Central memory CD8-positive, alpha-beta T cell (primary cell): Measurements from ENCODE around the gene MEX3B.
"Not testable (repeated sequence)": the region's sequence is repeated elsewhere in the genome, so short reads cannot be mapped to it uniquely, and the experiment has no call there.

Experiments used
- ATAC-seq: fragments of 150-1000 bp; cut with Tn5 transposase; replicated peaks from 2 replicates; pipeline ENCODE4 v1.10.0; 2022; ENCODE audit warnings: mild to moderate bottlenecking, moderate FRiP score, moderate number of reproducible peaks; ENCODE audit not compliant: poor library complexity, severe bottlenecking; ENCODE audit errors: extremely low read depth
- DNase-seq, 2 donors: peaks; one replicate each; pipeline ENCODE4 v3.0.0; 2021; ENCODE audit warnings: low spot score in 2 of 2
- H3K27ac Mint-ChIP-seq: one replicate; pipeline ENCODE4 v1.8.0; 2022; ENCODE audit warnings: low read depth, mild to moderate bottlenecking, moderate library complexity, mixed read lengths
- H3K27me3 Mint-ChIP-seq: one replicate; pipeline ENCODE4 v1.8.0; 2022; ENCODE audit warnings: mixed read lengths
- H3K36me3 Mint-ChIP-seq: one replicate; pipeline ENCODE4 v1.8.0; 2022; ENCODE audit warnings: mild to moderate bottlenecking, moderate library complexity, mixed read lengths; ENCODE audit not compliant: insufficient read depth
- H3K4me1 Mint-ChIP-seq: one replicate; pipeline ENCODE4 v1.8.0; 2022; ENCODE audit warnings: mixed read lengths
- H3K4me3 Mint-ChIP-seq: one replicate; pipeline ENCODE4 v1.8.0; 2022; ENCODE audit warnings: mild to moderate bottlenecking, moderate library complexity, mixed read lengths
- H3K9me3 Mint-ChIP-seq: one replicate; pipeline ENCODE4 v1.8.0; 2022; ENCODE audit warnings: mixed read lengths

MEX3B gene

GRCh38 chr15:82020625-82021394, 25.0 kb downstream of the MEX3B start:
- no peaks in the 10 kb centered on the region for H3K4me1 Mint-ChIP-seq
- H3K9me3 Mint-ChIP-seq = peaks cover 5% of the 10 kb centered on the region
- no peaks in the 10 kb centered on the region for H3K36me3 Mint-ChIP-seq
- no peak overlapping the region for H3K27ac Mint-ChIP-seq
- ATAC-seq (no peak), DNase-seq (no peak)
- peaks cover 61% of the 10 kb centered on the region for H3K27me3 Mint-ChIP-seq
- H3K4me3 Mint-ChIP-seq = no peak overlapping the region

- no peak for DNase-seq
- Mint-ChIP-seq H3K27me3 (peaks cover 65% of the 10 kb centered on the region), H3K4me1 (no peaks in the 10 kb centered on the region), H3K27ac (no peak overlapping the region), H3K9me3 (no peaks in the 10 kb centered on the region), H3K36me3 (no peaks in the 10 kb centered on the region), H3K4me3 (no peak overlapping the region)
- ATAC-seq = no peak
These were observed 27.6 kb downstream of the MEX3B start for GRCh38 chr15:82018201-82018600.

GRCh38 chr15:82017656-82018055, 28.2 kb downstream of the MEX3B start:
- Mint-ChIP-seq H3K27ac (no peak overlapping the region), H3K27me3 (peaks cover 67% of the 10 kb centered on the region)

GRCh38 chr15:82014989-82015388, 30.8 kb downstream of the MEX3B start:
- H3K27me3 Mint-ChIP-seq = peaks cover 75% of the 10 kb centered on the region
- H3K4me3 Mint-ChIP-seq = no peak overlapping the region
- ATAC-seq = no peak
- no peaks in the 10 kb centered on the region for H3K36me3 Mint-ChIP-seq
- H3K9me3 Mint-ChIP-seq = no peaks in the 10 kb centered on the region
- H3K4me1 Mint-ChIP-seq = no peaks in the 10 kb centered on the region
- no peak overlapping the region for H3K27ac Mint-ChIP-seq
- no peak for DNase-seq

More at GRCh38 chr15:82017656-82018055, 28.2 kb downstream of the MEX3B start:
- no peaks in the 10 kb centered on the region for H3K4me1 Mint-ChIP-seq
- H3K4me3 Mint-ChIP-seq = no peak overlapping the region
- no peak for ATAC-seq
- no peaks in the 10 kb centered on the region for H3K9me3 Mint-ChIP-seq
- no peaks in the 10 kb centered on the region for H3K36me3 Mint-ChIP-seq
- no peak for DNase-seq

GRCh38 chr15:82012908-82013307, 32.9 kb downstream of the MEX3B start:
- no peaks in the 10 kb centered on the region for H3K9me3 Mint-ChIP-seq
- peaks cover 77% of the 10 kb centered on the region for H3K27me3 Mint-ChIP-seq
- no peak for ATAC-seq
- H3K36me3 Mint-ChIP-seq = no peaks in the 10 kb centered on the region
- no peak overlapping the region for H3K27ac Mint-ChIP-seq
- no peak for DNase-seq
- H3K4me3 Mint-ChIP-seq = no peak overlapping the region
- no peaks in the 10 kb centered on the region for H3K4me1 Mint-ChIP-seq

GRCh38 chr15:82005239-82005638, 40.6 kb downstream of the MEX3B start:
- Mint-ChIP-seq H3K27ac (no peak overlapping the region), H3K4me3 (no peak overlapping the region), H3K36me3 (no peaks in the 10 kb centered on the region), H3K9me3 (no peaks in the 10 kb centered on the region), H3K27me3 (peaks cover 40% of the 10 kb centered on the region), H3K4me1 (no peaks in the 10 kb centered on the region)
- no peak for ATAC-seq
- DNase-seq = no peak

- no peak overlapping the region for H3K27ac Mint-ChIP-seq
- DNase-seq (no peak), ATAC-seq (no peak)
- H3K4me1 Mint-ChIP-seq = no peaks in the 10 kb centered on the region
- H3K4me3 Mint-ChIP-seq = no peak overlapping the region
- no peaks in the 10 kb centered on the region for H3K9me3 Mint-ChIP-seq
- peaks cover 27% of the 10 kb centered on the region for H3K27me3 Mint-ChIP-seq
- H3K36me3 Mint-ChIP-seq = no peaks in the 10 kb centered on the region
These were observed 41.9 kb downstream of the MEX3B start for GRCh38 chr15:82003916-82004315.

GRCh38 chr15:81995081-81995480, 50.7 kb downstream of the MEX3B start:
- not testable (repeated sequence) for H3K27me3 Mint-ChIP-seq, H3K36me3 Mint-ChIP-seq, H3K4me1 Mint-ChIP-seq, ATAC-seq
- peak overlapping the region; percentile 85 for H3K27ac Mint-ChIP-seq
- H3K9me3 Mint-ChIP-seq = peaks cover 17% of the 10 kb centered on the region
- peak overlapping the region; percentile 75 for H3K4me3 Mint-ChIP-seq
- DNase-seq = peak in 1 of 2 donors; percentile 14

- Mint-ChIP-seq H3K4me1 (no peaks in the 10 kb centered on the region), H3K36me3 (peaks cover 2% of the 10 kb centered on the region), H3K27me3 (peaks cover 9% of the 10 kb centered on the region), H3K27ac (no peak overlapping the region), H3K9me3 (peaks cover 17% of the 10 kb centered on the region), H3K4me3 (no peak overlapping the region)
- ATAC-seq (no peak), DNase-seq (no peak)
These were observed 53.3 kb downstream of the MEX3B start for GRCh38 chr15:81992523-81992922.
